Ishikawa (cell line): ENCODE measurements around the gene LRBA.

Experiments used
- CEBPB ChIP-seq: IDR thresholded peaks from 2 replicates; pipeline ENCODE4 v1.6.1; 2012
- CREB1 ChIP-seq: IDR thresholded peaks from 2 replicates; pipeline ENCODE4 v1.6.1; 2012; ENCODE audit warnings: low read depth
- EGR1 ChIP-seq: IDR thresholded peaks from 2 replicates; pipeline ENCODE4 v1.6.1; 2012
- EP300 ChIP-seq: IDR thresholded peaks from 2 replicates; pipeline ENCODE4 v1.6.1; 2012; ENCODE audit warnings: borderline replicate concordance
- FOXM1 ChIP-seq: IDR thresholded peaks from 2 replicates; pipeline ENCODE4 v1.6.1; 2012; ENCODE audit warnings: low read depth, borderline replicate concordance
- NFIC ChIP-seq: IDR thresholded peaks from 2 replicates; pipeline ENCODE4 v1.6.1; 2012
- RAD21 ChIP-seq: IDR thresholded peaks from 2 replicates; pipeline ENCODE4 v1.6.1; 2012; ENCODE audit warnings: low read depth
- TAF1 ChIP-seq: IDR thresholded peaks from 2 replicates; pipeline ENCODE4 v1.6.1; 2012; ENCODE audit warnings: low read depth, mild to moderate bottlenecking
- TCF12 ChIP-seq: IDR thresholded peaks from 2 replicates; pipeline ENCODE4 v1.6.1; 2012; ENCODE audit warnings: low read depth
- TEAD4 ChIP-seq: IDR thresholded peaks from 2 replicates; pipeline ENCODE4 v1.6.1; 2012
- YY1 ChIP-seq: IDR thresholded peaks from 2 replicates; pipeline ENCODE4 v1.6.1; 2012; ENCODE audit warnings: low read depth
- ZBTB7A ChIP-seq: IDR thresholded peaks from 2 replicates; pipeline ENCODE4 v1.6.1; 2012; ENCODE audit warnings: low read depth
- TF ChIP-seq, protein P1 (sequence below): IDR thresholded peaks from 2 replicates; pipeline ENCODE4 v1.6.1; 2012; ENCODE audit warnings: low read depth, mild to moderate bottlenecking
- TF ChIP-seq, protein P2 (sequence below): IDR thresholded peaks from 2 replicates; pipeline ENCODE4 v1.6.1; 2012
- TF ChIP-seq, protein P3 (sequence below): IDR thresholded peaks from 2 replicates; pipeline ENCODE4 v1.6.1; 2012

LRBA gene

DNA sequence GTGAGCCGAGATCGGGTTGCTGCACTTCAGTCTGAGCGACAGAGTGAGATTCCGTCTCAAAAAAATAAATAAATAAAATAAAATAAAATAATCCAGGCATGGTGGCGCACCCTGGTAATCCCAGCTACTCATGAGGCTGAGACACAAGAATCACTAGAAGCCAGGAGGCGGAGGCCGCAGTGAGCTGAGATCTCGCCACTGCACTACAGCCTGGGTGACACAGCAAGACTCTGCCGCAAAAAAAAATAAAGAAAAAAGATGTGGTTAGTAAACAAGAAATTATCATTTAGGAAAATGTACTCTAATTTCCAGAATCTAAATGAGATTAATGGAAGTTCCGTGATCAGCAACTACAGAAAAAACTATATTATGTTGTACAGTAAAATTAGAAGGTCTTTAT lies 14.5 kb upstream of the LRBA start:
- TF ChIP-seq CEBPB (no peak), TAF1 (no peak), TCF12 (no peak), NFIC (no peak), RAD21 (no peak), EP300 (no peak), TEAD4 (no peak)
- TF ChIP-seq, protein P1, sequence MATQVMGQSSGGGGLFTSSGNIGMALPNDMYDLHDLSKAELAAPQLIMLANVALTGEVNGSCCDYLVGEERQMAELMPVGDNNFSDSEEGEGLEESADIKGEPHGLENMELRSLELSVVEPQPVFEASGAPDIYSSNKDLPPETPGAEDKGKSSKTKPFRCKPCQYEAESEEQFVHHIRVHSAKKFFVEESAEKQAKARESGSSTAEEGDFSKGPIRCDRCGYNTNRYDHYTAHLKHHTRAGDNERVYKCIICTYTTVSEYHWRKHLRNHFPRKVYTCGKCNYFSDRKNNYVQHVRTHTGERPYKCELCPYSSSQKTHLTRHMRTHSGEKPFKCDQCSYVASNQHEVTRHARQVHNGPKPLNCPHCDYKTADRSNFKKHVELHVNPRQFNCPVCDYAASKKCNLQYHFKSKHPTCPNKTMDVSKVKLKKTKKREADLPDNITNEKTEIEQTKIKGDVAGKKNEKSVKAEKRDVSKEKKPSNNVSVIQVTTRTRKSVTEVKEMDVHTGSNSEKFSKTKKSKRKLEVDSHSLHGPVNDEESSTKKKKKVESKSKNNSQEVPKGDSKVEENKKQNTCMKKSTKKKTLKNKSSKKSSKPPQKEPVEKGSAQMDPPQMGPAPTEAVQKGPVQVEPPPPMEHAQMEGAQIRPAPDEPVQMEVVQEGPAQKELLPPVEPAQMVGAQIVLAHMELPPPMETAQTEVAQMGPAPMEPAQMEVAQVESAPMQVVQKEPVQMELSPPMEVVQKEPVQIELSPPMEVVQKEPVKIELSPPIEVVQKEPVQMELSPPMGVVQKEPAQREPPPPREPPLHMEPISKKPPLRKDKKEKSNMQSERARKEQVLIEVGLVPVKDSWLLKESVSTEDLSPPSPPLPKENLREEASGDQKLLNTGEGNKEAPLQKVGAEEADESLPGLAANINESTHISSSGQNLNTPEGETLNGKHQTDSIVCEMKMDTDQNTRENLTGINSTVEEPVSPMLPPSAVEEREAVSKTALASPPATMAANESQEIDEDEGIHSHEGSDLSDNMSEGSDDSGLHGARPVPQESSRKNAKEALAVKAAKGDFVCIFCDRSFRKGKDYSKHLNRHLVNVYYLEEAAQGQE: no peak
- TF ChIP-seq, protein P2, sequence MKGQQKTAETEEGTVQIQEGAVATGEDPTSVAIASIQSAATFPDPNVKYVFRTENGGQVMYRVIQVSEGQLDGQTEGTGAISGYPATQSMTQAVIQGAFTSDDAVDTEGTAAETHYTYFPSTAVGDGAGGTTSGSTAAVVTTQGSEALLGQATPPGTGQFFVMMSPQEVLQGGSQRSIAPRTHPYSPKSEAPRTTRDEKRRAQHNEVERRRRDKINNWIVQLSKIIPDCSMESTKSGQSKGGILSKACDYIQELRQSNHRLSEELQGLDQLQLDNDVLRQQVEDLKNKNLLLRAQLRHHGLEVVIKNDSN: no peak

DNA sequence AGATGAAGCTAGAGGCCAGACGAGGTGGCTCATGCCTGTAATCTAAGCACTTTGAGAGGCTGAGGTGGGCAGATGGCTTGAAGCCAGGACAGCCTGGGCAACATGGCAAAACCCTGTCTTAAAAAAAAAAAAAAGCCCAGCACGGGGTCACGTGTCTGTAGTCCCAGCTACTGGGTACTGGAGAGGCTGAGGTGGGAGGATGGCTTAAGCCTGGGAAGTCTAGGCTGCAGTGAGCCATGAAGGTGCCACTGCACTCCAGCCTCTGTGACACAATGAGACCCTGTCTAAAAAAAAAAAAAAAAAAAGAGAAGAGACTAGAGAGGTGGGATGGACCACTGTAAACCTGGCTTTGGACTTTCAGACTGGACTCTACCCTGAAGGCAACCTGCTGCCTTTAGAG lies 10.7 kb upstream of the LRBA start:
- TF ChIP-seq EP300: no peak
- TF ChIP-seq, protein P1: no peak
- TF ChIP-seq EGR1: no peak
- TF ChIP-seq TEAD4: no peak

DNA sequence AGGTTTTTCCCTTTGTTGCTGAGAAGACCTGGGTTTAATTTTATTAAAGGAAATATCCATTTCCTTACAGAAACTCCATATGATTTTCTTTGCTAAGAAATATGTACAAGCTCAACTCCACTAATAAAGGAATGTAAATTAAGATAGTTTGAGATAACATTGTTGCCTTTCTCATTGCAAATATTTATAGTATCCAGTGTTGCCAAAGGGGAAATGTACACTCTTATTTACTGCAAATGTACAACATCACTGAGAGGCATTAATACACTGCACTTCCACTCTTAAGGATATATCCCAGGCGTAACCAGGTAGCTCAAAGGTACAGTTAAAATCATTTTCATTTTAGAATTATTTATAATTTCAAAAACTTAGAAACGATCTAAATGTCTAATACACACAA lies 7.5 kb upstream of the LRBA start:
- TF ChIP-seq ZBTB7A (no peak), TCF12 (no peak), CEBPB (no peak), TEAD4 (no peak), RAD21 (no peak)

DNA sequence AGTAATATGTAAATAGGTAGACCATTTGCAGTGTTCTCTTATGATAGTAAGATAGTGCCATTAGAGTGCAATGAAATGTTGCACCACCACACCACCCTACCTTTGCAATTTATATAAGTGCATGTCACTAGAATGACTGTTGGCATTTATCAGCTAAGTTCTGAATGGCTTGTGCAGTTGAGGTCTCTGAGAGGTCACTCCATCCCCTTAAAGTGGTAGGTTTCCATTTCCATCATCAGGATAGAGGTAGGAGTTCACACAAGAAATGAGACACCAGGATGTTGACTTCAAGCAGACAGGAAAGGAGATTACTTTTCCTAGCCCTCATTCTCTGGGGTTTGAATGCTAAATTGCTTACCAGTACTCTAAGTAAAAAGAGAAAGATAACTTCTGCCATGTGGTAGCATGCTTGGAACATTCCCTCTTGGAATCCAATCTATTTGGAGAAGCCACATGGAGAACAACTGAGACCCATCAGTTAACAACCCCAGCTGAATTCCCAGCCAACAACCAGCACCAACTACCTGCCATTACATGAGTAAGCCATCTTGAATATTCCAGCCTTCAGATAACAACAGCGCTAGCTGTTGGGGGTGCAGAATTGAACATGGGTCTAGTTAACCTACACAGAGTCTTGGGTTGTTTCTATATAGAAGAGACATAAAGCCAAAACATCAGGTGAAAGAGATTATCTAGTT lies 6.7 kb upstream of the LRBA start:
- no peak for TF ChIP-seq TCF12
- TF ChIP-seq, protein P2: no peak
- no peak for TF ChIP-seq CEBPB
- TF ChIP-seq CREB1: no peak
- no peak for TF ChIP-seq ZBTB7A
- TF ChIP-seq NFIC: no peak
- no peak for TF ChIP-seq TEAD4
- no peak for TF ChIP-seq TAF1
- TF ChIP-seq FOXM1: no peak
- TF ChIP-seq RAD21: no peak
- TF ChIP-seq EGR1: no peak
- TF ChIP-seq, protein P3, sequence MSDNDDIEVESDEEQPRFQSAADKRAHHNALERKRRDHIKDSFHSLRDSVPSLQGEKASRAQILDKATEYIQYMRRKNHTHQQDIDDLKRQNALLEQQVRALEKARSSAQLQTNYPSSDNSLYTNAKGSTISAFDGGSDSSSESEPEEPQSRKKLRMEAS: no peak
- no peak for TF ChIP-seq EP300
- no peak for TF ChIP-seq YY1
- TF ChIP-seq, protein P1: no peak

DNA sequence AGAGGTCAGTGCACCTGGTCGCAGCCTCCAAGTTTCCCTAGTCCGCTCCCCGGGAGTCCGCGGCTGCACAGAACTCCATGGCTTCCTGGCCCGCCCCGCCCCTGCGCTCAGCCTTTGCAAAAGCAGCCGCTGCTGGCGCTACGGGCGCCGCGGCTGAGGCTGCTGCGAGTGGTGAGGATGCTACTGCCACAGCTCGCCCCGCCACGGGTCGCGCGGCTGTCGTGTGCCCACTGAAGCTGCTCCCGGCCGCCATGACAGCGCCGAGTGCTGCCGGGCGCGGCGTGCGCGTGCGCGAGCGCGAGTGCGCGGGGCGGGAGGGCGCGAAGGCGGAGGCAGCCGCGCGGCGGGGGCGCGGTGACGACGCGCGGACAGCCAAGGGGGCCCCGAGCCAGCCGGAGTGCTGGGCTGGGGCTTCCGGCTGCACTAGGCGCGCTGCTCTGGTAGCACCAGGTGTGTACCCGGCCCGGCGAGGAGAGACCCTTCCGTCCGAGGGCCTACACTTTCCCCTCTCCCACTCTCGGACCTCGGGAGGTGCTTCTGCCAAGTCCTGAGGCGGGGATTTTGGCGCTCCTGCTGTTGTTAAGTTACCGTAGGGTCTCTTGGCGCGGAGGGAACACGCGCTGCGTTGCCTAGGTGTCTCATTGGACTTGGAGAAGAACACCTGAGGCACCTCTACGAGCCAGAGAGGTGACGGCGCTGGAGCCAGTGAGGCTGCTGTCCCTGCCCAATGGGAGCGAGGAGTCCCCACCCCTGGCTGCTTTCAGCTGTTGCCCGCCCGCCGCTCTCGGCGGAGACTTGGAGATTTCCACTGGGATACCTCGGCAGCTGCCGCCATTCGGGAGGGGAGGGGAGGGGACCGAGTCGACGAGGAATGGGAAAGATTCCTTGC lies 619 bp upstream of the LRBA start:
- TF ChIP-seq, protein P2: 0 out of 2 replicates have a peak, but pooled peaks have one; percentile 16
- TF ChIP-seq RAD21 (no peak), TAF1 (peak; percentile 86), CREB1 (no peak), NFIC (peak; percentile 47; the same call in 1 of the 2 replicates), EP300 (no peak), TEAD4 (peak; percentile 13; the same call in 1 of the 2 replicates), TCF12 (peak; percentile 31; the same call in 1 of the 2 replicates), FOXM1 (no peak), YY1 (peak; percentile 97), CEBPB (no peak; the same call in 1 of the 2 replicates), ZBTB7A (peak; percentile 86), EGR1 (0 out of 2 replicates have a peak, but pooled peaks have one; percentile 17)
- TF ChIP-seq, protein P1: 0 out of 2 replicates have a peak, but pooled peaks have one; percentile 5
- TF ChIP-seq, protein P3: peak; percentile 76
